HS-27A (cell line): ENCODE measurements around the gene LITAF.
A peak's percentile ranks its signal among the peaks of the same experiment; 100 is the strongest.
"Not testable (repeated sequence)": the region's sequence is repeated elsewhere in the genome, so short reads cannot be mapped to it uniquely, and the experiment has no call there.

Source experiments
- DNase-seq: peaks from one replicate; pipeline ENCODE4 v3.0.0-alpha.2; 2012; ENCODE audit warnings: low read depth, missing footprints

Gene LITAF

DNA sequence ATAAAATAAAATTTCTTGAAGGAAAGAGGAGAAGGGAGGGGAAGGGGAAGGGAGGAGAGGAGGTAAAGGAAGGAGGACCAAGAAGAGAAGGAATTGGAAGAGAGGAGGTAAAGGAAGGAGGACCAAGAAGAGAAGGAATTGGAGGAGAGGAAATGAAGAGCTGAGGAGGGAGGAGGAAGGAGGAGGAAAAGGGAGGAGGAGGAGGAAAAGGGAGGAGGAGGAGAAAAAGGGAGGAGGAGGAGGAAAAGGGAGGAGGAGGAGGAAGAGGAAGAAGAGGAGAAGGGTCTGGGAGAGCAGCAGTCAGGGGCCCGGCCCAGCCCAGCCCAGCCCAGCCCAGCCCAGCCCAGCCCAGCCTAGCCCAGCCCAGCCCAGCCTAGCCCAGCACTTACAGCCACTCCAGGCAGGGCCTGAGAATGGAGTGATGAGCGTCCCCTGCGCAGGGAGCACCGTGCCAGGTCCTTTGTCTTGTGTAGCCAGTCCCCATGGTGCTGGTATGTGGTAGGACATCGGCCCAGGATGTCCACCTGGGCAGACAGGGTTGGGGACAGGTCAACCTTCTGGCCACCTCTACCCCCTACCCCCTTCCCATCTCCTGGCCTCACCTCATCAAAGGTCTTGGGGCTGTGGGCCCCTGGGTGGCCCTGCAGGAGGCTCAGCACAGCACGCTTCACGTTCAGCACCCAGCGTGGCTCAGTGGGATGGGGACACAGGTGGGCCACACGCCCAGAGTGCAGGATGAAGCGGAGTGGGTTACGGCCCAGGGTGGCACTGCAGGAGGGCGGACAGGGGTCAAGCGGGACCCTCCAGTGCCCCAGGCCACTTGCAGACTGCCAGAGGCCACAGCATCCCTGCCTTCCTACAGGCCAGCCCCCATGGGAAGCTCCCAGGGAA, 70.9 kb downstream of the LITAF start:
- no peak for DNase-seq

- DNase-seq, result no peak
Measured at GRCh38 chr16:11514283-11514682, 72.4 kb downstream of the LITAF start.

DNA sequence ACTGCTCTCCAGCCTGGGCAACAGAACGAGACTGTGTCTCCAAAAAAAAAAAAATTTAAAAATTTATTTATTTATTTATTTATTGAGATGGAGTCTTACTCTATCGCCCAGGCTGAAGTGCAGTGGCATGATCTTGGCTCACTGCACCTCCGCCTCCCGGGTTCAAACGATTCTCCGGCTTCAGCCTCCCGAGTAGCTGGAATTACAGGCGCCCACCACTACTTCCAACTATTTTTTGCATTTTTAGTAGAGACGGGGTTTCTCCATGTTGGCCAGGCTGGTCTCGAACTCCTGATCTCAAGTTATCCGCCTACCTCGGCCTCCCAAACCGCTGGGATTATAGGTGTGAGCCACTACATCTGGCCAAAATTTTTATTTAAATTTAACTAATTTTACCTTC, 73.4 kb downstream of the LITAF start:
- not testable (repeated sequence) for DNase-seq

GRCh38 chr16:11511801-11512200, 74.9 kb downstream of the LITAF start:
- DNase-seq, result no peak

DNA sequence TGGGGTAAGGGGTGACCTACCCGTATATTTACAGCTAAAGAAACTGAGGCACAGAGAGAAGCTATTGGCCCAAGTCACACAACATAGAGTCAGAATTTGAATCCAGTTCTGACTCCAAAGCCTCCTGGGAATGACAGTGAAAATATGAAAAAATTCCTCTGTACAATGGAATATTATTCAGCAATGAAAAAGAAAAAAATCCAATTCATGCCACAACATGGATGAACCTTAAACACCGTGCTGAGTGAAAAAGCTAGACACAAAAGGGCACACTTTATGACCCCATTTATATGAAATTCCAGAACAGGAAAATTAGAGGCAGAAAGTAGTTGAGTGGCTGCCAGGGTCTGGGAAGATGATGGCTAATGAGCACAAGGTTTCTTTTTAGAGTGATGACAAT, 75.4 kb downstream of the LITAF start:
- no peak for DNase-seq

GRCh38 chr16:11510178-11510973, 76.3 kb downstream of the LITAF start:
- no peak for DNase-seq

DNA sequence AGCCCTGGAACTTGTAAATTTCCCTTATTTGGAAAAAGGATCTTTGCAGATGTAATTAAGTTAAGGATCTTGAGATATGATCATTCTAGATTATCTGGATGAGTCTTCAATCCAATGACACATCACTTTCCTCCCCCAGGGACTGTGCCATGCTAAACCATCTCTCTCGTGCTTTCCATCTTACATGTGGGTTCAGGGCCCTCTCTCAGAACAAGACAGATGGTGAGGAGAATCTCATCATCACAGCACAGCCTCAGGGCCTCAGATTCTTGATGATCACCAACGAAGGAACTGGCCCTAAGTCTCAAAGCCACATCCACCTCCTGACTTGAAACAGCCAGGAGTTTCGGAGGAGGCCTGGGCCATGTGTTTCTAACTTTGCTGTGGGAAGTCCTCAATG, 78.7 kb downstream of the LITAF start:
- DNase-seq, result no peak

DNA sequence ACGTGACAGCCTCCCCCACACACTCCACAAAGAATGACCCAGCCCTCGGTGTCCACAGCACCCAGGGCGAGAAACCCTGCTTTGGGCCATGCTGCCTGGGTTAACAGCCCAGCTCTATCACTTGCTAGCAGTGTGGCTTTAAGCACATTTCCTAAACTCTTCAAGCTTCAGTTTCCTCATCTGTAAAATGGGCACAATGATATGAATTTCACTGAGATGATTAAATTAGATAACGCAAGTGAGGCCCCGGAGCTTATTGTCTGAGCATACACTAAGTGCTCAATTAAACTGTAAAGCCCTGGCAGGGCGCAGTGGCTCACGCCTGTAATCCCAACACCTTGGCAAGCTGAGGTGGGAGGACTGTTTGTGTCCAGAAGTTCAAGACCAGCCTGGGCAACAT, 79.4 kb downstream of the LITAF start:
- DNase-seq, result no peak

GRCh38 chr16:11506741-11507305, 79.9 kb downstream of the LITAF start:
- no peak for DNase-seq

GRCh38 chr16:11504261-11504660, 82.5 kb downstream of the LITAF start:
- not testable (repeated sequence) for DNase-seq

- no peak for DNase-seq
Measured at GRCh38 chr16:11503566-11503965, 83.2 kb downstream of the LITAF start.

DNA sequence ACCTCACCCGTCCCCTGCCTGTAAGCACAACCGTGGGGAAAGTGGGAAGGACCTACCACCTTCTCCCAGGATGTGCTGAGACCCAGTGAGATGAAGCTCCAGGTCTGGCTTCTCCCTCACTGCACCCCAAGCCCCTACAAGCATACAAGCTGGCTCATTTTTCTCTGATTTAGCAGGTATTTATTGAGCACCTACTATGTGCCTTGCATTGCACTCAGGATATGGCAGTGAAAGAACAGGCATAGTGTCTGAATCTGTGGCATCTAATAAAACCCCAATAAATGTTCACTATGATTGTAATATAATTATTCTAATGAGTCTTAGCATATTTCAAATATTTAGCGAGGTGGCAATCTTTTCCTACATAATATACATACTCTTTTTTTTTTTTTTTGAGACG, 84.5 kb downstream of the LITAF start:
- no peak for DNase-seq

- DNase-seq, result no peak
Measured at GRCh38 chr16:11501632-11502031, 85.1 kb downstream of the LITAF start.

DNA sequence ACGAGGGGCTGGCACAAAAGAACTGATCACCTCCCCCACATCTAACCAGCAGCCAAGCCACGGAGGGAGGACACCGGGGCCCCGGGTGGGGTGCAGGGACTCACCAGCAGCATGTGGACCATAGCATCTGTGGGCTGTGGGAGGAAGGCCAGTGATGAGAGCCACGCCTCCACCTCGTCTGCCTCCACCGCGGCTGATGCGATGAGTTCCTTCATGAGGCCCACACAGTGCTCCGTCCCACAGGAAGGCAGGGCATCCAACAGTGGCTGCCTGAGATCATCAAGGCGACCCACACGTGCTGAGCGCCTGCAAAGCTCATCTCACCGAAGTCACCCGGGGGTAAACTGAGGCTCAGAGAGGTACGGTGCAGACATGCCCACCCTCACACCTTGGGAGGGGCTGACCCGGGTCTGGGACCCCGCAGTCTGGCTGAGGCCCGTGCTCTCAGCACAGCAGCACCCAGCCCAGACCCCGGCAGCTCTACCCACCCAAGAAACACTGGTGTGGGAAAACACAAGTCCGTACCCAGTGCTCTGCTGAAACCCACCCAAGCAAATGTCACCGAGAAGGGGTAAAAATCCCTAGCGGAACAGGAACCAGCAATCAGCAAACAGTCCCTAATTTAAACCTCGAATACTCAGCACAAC, 85.9 kb downstream of the LITAF start:
- DNase-seq, result no peak

GRCh38 chr16:11499295-11500089, 87.2 kb downstream of the LITAF start:
- DNase-seq, result no peak

DNA sequence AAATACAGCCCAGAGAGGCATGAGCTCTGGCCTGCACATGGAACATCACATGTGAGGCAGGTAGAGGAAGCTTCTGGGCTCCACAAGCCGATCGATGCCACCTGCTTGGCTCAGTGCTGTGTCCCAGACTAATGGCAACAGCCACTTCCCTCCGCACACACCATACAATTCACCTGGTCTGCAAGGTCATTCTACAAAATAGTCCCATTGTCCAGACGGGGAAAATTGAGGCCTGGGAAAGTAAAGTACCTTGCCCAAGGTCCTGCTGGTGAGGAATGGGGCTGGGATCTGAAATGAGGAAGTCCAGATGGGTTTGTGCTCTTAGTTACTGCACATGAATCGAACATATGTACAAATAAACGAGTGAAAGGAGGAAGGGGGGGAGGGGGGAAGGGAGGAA, 88.0 kb downstream of the LITAF start:
- DNase-seq, result no peak

GRCh38 chr16:11497851-11498289, 88.8 kb downstream of the LITAF start:
- peak; percentile 30 for DNase-seq
